HepG2 (cell line): ENCODE results near the gene CDC42EP3.

Experiments used
- MEF2D ChIP-seq: sonication (generic); formaldehyde crosslinking; IDR thresholded peaks from 2 replicates; pipeline ENCODE4 v1.5.1; 2020; ENCODE audit warnings: mild to moderate bottlenecking, missing genetic modification reagents
- MYC ChIP-seq: sonication (generic); formaldehyde crosslinking; IDR thresholded peaks from 2 replicates; pipeline ENCODE4 v1.9.0; 2021; ENCODE audit warnings: missing genetic modification reagents, borderline replicate concordance
- NBN ChIP-seq: fragments of 450-650 bp; conservative IDR thresholded peaks from 2 replicates; pipeline ENCODE4 v1.6.1; 2017
- PHF8 ChIP-seq: sonication (generic); formaldehyde crosslinking; IDR thresholded peaks from 2 replicates; pipeline ENCODE4 v1.5.0; 2020; ENCODE audit warnings: missing genetic modification reagents
- SETDB1 ChIP-seq: sonication (generic); formaldehyde crosslinking; IDR thresholded peaks from 2 replicates; pipeline ENCODE4 v1.5.1; 2020; ENCODE audit warnings: missing genetic modification reagents, mild to moderate bottlenecking, borderline replicate concordance
- ZNF207 ChIP-seq: fragments of 450-650 bp; IDR thresholded peaks from 2 replicates; pipeline ENCODE4 v1.6.1; 2016; ENCODE audit warnings: antibody characterized with exemption, borderline replicate concordance
- ZNF234 ChIP-seq: sonication (generic); formaldehyde crosslinking; conservative IDR thresholded peaks from 2 replicates; pipeline ENCODE4 v1.5.1; 2020; ENCODE audit warnings: mild to moderate bottlenecking, missing genetic modification reagents
- TF ChIP-seq, protein P1 (sequence below): sonication (generic); formaldehyde crosslinking; IDR thresholded peaks from 2 replicates; pipeline ENCODE4 v1.5.0; 2020; ENCODE audit warnings: mild to moderate bottlenecking, missing genetic modification reagents, moderate library complexity
- TF ChIP-seq, protein P2 (sequence below): sonication (generic); formaldehyde crosslinking; IDR thresholded peaks from 2 replicates; pipeline ENCODE4 v1.4.0; 2020; ENCODE audit warnings: missing genetic modification reagents, mild to moderate bottlenecking, borderline replicate concordance

DNA sequence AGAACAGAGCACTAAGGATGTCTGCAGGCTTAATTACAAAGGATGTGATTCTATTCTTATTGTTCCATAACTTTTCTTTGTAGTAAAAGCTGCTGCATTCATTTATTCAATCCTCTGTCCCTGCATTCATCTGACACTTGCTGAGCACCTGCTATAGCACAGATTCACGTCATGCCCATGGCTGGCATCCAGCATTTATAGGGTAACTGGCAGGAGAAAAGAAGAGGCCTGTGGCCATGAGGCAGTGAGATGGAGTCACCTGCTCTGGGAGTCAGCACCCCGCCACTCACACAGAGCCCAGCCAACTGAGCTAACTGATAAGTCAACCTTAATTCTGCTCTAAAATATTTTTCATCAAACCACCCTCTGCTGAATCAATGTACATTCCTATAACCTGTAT, 18.3 kb upstream of the CDC42EP3 start:
- TF ChIP-seq ZNF234 (CRISPR knock-in tag) (no peak), MEF2D (CRISPR knock-in tag) (no peak), PHF8 (CRISPR knock-in tag) (no peak), MYC (CRISPR knock-in tag) (no peak), ZNF207 (no peak), NBN (no peak), SETDB1 (no peak)
- TF ChIP-seq, protein P1, sequence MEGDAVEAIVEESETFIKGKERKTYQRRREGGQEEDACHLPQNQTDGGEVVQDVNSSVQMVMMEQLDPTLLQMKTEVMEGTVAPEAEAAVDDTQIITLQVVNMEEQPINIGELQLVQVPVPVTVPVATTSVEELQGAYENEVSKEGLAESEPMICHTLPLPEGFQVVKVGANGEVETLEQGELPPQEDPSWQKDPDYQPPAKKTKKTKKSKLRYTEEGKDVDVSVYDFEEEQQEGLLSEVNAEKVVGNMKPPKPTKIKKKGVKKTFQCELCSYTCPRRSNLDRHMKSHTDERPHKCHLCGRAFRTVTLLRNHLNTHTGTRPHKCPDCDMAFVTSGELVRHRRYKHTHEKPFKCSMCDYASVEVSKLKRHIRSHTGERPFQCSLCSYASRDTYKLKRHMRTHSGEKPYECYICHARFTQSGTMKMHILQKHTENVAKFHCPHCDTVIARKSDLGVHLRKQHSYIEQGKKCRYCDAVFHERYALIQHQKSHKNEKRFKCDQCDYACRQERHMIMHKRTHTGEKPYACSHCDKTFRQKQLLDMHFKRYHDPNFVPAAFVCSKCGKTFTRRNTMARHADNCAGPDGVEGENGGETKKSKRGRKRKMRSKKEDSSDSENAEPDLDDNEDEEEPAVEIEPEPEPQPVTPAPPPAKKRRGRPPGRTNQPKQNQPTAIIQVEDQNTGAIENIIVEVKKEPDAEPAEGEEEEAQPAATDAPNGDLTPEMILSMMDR (CRISPR knock-in tag): no peak
- TF ChIP-seq, protein P2, sequence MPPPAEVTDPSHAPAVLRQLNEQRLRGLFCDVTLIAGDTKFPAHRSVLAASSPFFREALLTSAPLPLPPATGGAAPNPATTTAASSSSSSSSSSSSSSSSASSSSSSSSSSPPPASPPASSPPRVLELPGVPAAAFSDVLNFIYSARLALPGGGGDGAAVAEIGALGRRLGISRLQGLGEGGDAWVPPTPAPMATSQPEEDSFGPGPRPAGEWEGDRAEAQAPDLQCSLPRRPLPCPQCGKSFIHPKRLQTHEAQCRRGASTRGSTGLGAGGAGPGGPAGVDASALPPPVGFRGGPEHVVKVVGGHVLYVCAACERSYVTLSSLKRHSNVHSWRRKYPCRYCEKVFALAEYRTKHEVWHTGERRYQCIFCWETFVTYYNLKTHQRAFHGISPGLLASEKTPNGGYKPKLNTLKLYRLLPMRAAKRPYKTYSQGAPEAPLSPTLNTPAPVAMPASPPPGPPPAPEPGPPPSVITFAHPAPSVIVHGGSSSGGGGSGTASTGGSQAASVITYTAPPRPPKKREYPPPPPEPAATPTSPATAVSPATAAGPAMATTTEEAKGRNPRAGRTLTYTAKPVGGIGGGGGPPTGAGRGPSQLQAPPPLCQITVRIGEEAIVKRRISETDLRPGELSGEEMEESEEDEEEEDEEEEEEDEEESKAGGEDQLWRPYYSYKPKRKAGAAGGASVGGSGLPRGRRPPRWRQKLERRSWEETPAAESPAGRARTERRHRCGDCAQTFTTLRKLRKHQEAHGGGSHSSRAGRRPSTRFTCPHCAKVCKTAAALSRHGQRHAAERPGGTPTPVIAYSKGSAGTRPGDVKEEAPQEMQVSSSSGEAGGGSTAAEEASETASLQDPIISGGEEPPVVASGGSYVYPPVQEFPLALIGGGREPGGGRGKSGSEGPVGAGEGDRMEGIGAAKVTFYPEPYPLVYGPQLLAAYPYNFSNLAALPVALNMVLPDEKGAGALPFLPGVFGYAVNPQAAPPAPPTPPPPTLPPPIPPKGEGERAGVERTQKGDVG (CRISPR knock-in tag): no peak
